Measurements from ENCODE around the gene XYLT1. TPM values are rescaled to one million over a fixed set of nuclear protein-coding genes. Genes with fewer than 3 reads are reported as not detected.

The XYLT1 gene
- total and polyA plus RNA-seq, 9 of the 15 experiments (the other 6 are each of a cell fraction or from before 2014, with no cell fraction given) = 0.03 to 0.09 (median 0.08) TPM; not detected in 6

- TF ChIP-seq REST (IDR thresholded peaks at IDR 0.05; ENCODE audit: borderline replicate concordance) (no peak), REST (CRISPR knock-in tag; IDR thresholded peaks at IDR 0.05; ENCODE audit: low read depth) (no peak), RBM34 (IDR thresholded peaks at IDR 0.05; ENCODE audit: borderline replicate concordance, insufficient read depth, low read length) (no peak), MTA1 (IDR thresholded peaks at IDR 0.05; ENCODE audit: borderline replicate concordance) (no peak), ARHGAP35 (IDR thresholded peaks at IDR 0.05; ENCODE audit: partially characterized antibody) (no peak), NR2C2 (CRISPR knock-in tag; IDR thresholded peaks at IDR 0.05) (no peak), NR2C2 (tag; IDR thresholded peaks at IDR 0.05) (no peak), HOXB6 (CRISPR knock-in tag; IDR thresholded peaks at IDR 0.05; ENCODE audit: borderline replicate concordance) (no peak), TAF15 (IDR thresholded peaks at IDR 0.05; ENCODE audit: low read depth, low read length) (no peak)
These were observed 5.3 kb downstream of the XYLT1 start (continued) for GRCh38 chr16:17465460-17465859.

Data from K562 (cell line).